Activated CD4-positive, alpha-beta T cell treated with anti-CD3 and anti-CD28 coated beads, Interleukin-2, amount 10 ng/mL, durations not matched to agents 7 days and 5 days (primary cell): Measurements from ENCODE around the gene ABCC4. TPM values are rescaled to one million over a fixed set of nuclear protein-coding genes. Genes with fewer than 3 reads are reported as not detected.

Experiments used
- CTCF ChIA-PET: fragments of 350-600 bp; sonication (Branson Sonifier 250); formaldehyde crosslinking; loops from one replicate; lab custom pipeline; 2021; ENCODE audit warnings: antibody characterized with exemption; lab: Charles Lee
- POLR2A ChIA-PET: fragments of 350-600 bp; sonication (Branson Sonifier 250); formaldehyde crosslinking; loops from one replicate; lab custom pipeline; 2021; ENCODE audit warnings: antibody characterized with exemption; lab: Charles Lee
- DNase-seq: peaks from one replicate; pipeline ENCODE4 v3.0.0-alpha.2; 2020
- H3K27ac Mint-ChIP-seq: one replicate; pipeline ENCODE4 v1.8.0; 2021; ENCODE audit warnings: mild to moderate bottlenecking, moderate library complexity, mixed read lengths
- H3K27me3 Mint-ChIP-seq: one replicate; pipeline ENCODE4 v1.8.0; 2021; ENCODE audit warnings: mixed read lengths
- H3K36me3 Mint-ChIP-seq: one replicate; pipeline ENCODE4 v1.8.0; 2021; ENCODE audit warnings: low read depth, mixed read lengths
- H3K4me1 Mint-ChIP-seq: one replicate; pipeline ENCODE4 v1.8.0; 2021; ENCODE audit warnings: mixed read lengths
- H3K4me3 Mint-ChIP-seq: one replicate; pipeline ENCODE4 v1.8.0; 2021; ENCODE audit warnings: mild to moderate bottlenecking, moderate library complexity, mixed read lengths
- H3K9me3 Mint-ChIP-seq: one replicate; pipeline ENCODE4 v1.8.0; 2021; ENCODE audit warnings: mixed read lengths
- total RNA-seq, 2 experiments: library from RNA; stranded (reverse); gene quantifications; one replicate each; pipeline ENCODE4 v1.2.3, GENCODE V29; 2021

The ABCC4 gene
- total RNA-seq, 2 experiments from 2014 or later = 4.8 to 7.0 TPM

- ChIA-PET CTCF (no interaction called here), POLR2A (no interaction called here)
- Mint-ChIP-seq H3K27ac (no peak overlapping the region), H3K4me3 (no peak overlapping the region), H3K36me3 (no peaks in the 10 kb centered on the region), H3K9me3 (no peaks in the 10 kb centered on the region), H3K27me3 (peaks cover 19% of the 10 kb centered on the region), H3K4me1 (no peaks in the 10 kb centered on the region)
- no peak for DNase-seq
These were observed 327.0 kb downstream of the ABCC4 start for GRCh38 chr13:94974015-94974951.

GRCh38 chr13:94972262-94972661 is 329.0 kb downstream of the ABCC4 start:
- POLR2A ChIA-PET = no interaction called here
- CTCF ChIA-PET = interaction anchor here (0.6 to 0.8 kb wide), 2 partner anchors 295 to 496 kb away, joined by 3 read pairs; no protein-coding TSS in a partner anchor
- H3K36me3 Mint-ChIP-seq = no peaks in the 10 kb centered on the region
- H3K27me3 Mint-ChIP-seq = peaks cover 32% of the 10 kb centered on the region
- H3K4me1 Mint-ChIP-seq = peaks cover under 1% of the 10 kb centered on the region
- no peaks in the 10 kb centered on the region for H3K9me3 Mint-ChIP-seq
- no peak overlapping the region for H3K4me3 Mint-ChIP-seq
- H3K27ac Mint-ChIP-seq = no peak overlapping the region
- no peak for DNase-seq
